GM23338 (cell line): ENCODE measurements around the gene SMYD3. TPM values are rescaled to one million over a fixed set of nuclear protein-coding genes. Genes with fewer than 3 reads are reported as not detected.
A peak's percentile ranks its signal among the peaks of the same experiment; 100 is the strongest.

ENCODE experiments used
- ATAC-seq: fragments of 200-7000 bp; cut with Tn5 transposase; 3 replicates; pipeline ENCODE4 v1.9.1; 2020
- DNase-seq: peaks from one replicate; pipeline ENCODE4 v3.0.0-alpha.2; 2015; ENCODE audit warnings: low spot score
- H2AFZ ChIP-seq: fragments of 200-600 bp; sonication (generic); 2 replicates; pipeline ENCODE4 v1.8.0; 2016; ENCODE audit warnings: antibody characterized with exemption, mild to moderate bottlenecking, moderate library complexity
- H3F3A ChIP-seq: fragments of 200-600 bp; sonication (generic); replicated peaks from 2 replicates; pipeline ENCODE4 v1.8.0; 2017; ENCODE audit warnings: antibody characterized with exemption, mixed run types, low read depth
- H3K27ac ChIP-seq: fragments of 200-600 bp; sonication (generic); 2 replicates; pipeline ENCODE4 v1.6.1; 2016; ENCODE audit warnings: low read depth
- H3K27me3 ChIP-seq: fragments of 200-600 bp; sonication (generic); 2 replicates; pipeline ENCODE4 v1.8.0; 2016; ENCODE audit warnings: mild to moderate bottlenecking, mixed run types, moderate library complexity; ENCODE audit not compliant: insufficient read depth
- H3K36me3 ChIP-seq: fragments of 200-600 bp; sonication (generic); 2 replicates; pipeline ENCODE4 v1.8.0; 2016; ENCODE audit warnings: mild to moderate bottlenecking; ENCODE audit not compliant: insufficient read depth
- H3K4me1 ChIP-seq: fragments of 200-600 bp; sonication (generic); 2 replicates; pipeline ENCODE4 v1.8.0; 2016; ENCODE audit warnings: mild to moderate bottlenecking, moderate library complexity; ENCODE audit not compliant: insufficient read depth
- H3K4me2 ChIP-seq: fragments of 200-600 bp; sonication (generic); 2 replicates; pipeline ENCODE4 v1.7.1; 2017; ENCODE audit warnings: mixed run types
- H3K4me3 ChIP-seq: fragments of 200-600 bp; sonication (generic); 2 replicates; pipeline ENCODE4 v1.6.1; 2016; ENCODE audit warnings: mixed run types
- H3K79me2 ChIP-seq: fragments of 200-600 bp; sonication (generic); replicated peaks from 2 replicates; pipeline ENCODE4 v1.8.0; 2017; ENCODE audit warnings: mild to moderate bottlenecking; ENCODE audit not compliant: insufficient read depth
- H3K9me2 ChIP-seq: fragments of 200-600 bp; sonication (generic); 2 replicates; pipeline ENCODE4 v1.8.0; 2017; ENCODE audit not compliant: insufficient read depth
- H4K20me1 ChIP-seq: fragments of 200-600 bp; sonication (generic); replicated peaks from 2 replicates; pipeline ENCODE4 v1.8.0; 2017; ENCODE audit warnings: mild to moderate bottlenecking; ENCODE audit not compliant: insufficient read depth
- H3K27ac Mint-ChIP-seq: 2 replicates; pipeline ENCODE4 v1.8.0; 2020; ENCODE audit warnings: inconsistent platforms, mild to moderate bottlenecking, moderate library complexity, mixed read lengths
- H3K27me3 Mint-ChIP-seq: 3 replicates; pipeline ENCODE4 v1.8.0; 2022; ENCODE audit warnings: low read depth, mild to moderate bottlenecking, moderate library complexity, mixed read lengths, inconsistent platforms; ENCODE audit not compliant: insufficient read depth, poor library complexity
- H3K36me3 Mint-ChIP-seq: 3 replicates; pipeline ENCODE4 v1.8.0; 2021; ENCODE audit warnings: low read depth, mild to moderate bottlenecking, inconsistent platforms, moderate library complexity, mixed read lengths
- H3K4me1 Mint-ChIP-seq: 3 replicates; pipeline ENCODE4 v1.8.0; 2020; ENCODE audit warnings: mild to moderate bottlenecking, inconsistent platforms, mixed read lengths
- H3K4me3 Mint-ChIP-seq: 3 replicates; pipeline ENCODE4 v1.8.0; 2021; ENCODE audit warnings: moderate library complexity, mild to moderate bottlenecking, inconsistent platforms, mixed read lengths
- H3K9me3 Mint-ChIP-seq: 3 replicates; pipeline ENCODE4 v1.8.0; 2020; ENCODE audit warnings: moderate library complexity, mild to moderate bottlenecking, inconsistent platforms, mixed read lengths
- CREB1 ChIP-seq: fragments of 250-450 bp; sonication (Bioruptor Pico); IDR thresholded peaks from 2 replicates; pipeline ENCODE4 v1.5.0; 2020; ENCODE audit warnings: low read depth, mild to moderate bottlenecking, moderate library complexity
- EZH2 ChIP-seq: fragments of 200-600 bp; sonication (generic); IDR thresholded peaks from one replicate; pipeline ENCODE4 v1.8.0; 2017; ENCODE audit warnings: antibody characterized with exemption, mild to moderate bottlenecking, low read depth; ENCODE audit not compliant: unreplicated experiment
- EZH2phosphoT487 ChIP-seq: fragments of 200-600 bp; sonication (generic); IDR thresholded peaks from one replicate; pipeline ENCODE4 v1.8.1; 2018; ENCODE audit warnings: antibody characterized with exemption; ENCODE audit not compliant: unreplicated experiment
- JUNB ChIP-seq: IDR thresholded peaks from one replicate; pipeline ENCODE4 v1.6.1; 2016; ENCODE audit warnings: antibody characterized with exemption; ENCODE audit not compliant: unreplicated experiment
- NANOG ChIP-seq: IDR thresholded peaks from 2 replicates; pipeline ENCODE4 v1.6.1; 2016; ENCODE audit warnings: antibody characterized with exemption, borderline replicate concordance
- POLR2AphosphoS5 ChIP-seq: IDR thresholded peaks from 2 replicates; pipeline ENCODE4 v1.6.1; 2016; ENCODE audit warnings: antibody characterized with exemption, low read depth
- STAT1 ChIP-seq: IDR thresholded peaks from one replicate; pipeline ENCODE4 v1.6.1; 2016; ENCODE audit warnings: antibody characterized with exemption; ENCODE audit not compliant: unreplicated experiment
- ZNF114 ChIP-seq: fragments of 250-450 bp; sonication (Bioruptor Pico); IDR thresholded peaks from 2 replicates; pipeline ENCODE4 v1.5.0; 2020; ENCODE audit warnings: mild to moderate bottlenecking, moderate library complexity
- ZNF331 ChIP-seq: fragments of 250-450 bp; sonication (Bioruptor Pico); IDR thresholded peaks from 2 replicates; pipeline ENCODE4 v1.5.0; 2020; ENCODE audit warnings: low read depth, mild to moderate bottlenecking, moderate library complexity
- ZNF462 ChIP-seq: fragments of 250-450 bp; sonication (Bioruptor Pico); IDR thresholded peaks from 2 replicates; pipeline ENCODE4 v1.5.0; 2020; ENCODE audit warnings: mild to moderate bottlenecking, moderate library complexity
- polyA plus RNA-seq: library from polyadenylated mRNA; unstranded; fragments of >200 nt; fragmentation: Nextera tagmentation; extraction: Ambion mirVana; gene quantifications from 2 replicates; pipeline ENCODE4 v1.2.1, GENCODE V29; 2016
- total RNA-seq: library from RNA; depleted of rRNA; stranded (reverse); fragments of >200 nt; shearing (Covaris generic); gene quantifications from 2 replicates; pipeline ENCODE4 v1.2.3, GENCODE V29; 2014
- TF ChIP-seq, protein P1 (sequence below): IDR thresholded peaks from one replicate; pipeline ENCODE4 v1.6.1; 2018; ENCODE audit warnings: antibody characterized with exemption; ENCODE audit not compliant: unreplicated experiment
- TF ChIP-seq, protein P2 (sequence below), 2 experiments: fragments of 200-600 bp in 1 of 2; sonication (generic) in 1 of 2; conservative IDR thresholded peaks; 2 replicates each; pipeline versions ENCODE4 v1.5.1 to v1.6.1; 2016 to 2017; ENCODE audit warnings: antibody characterized with exemption in 2 of 2, low read depth in 2 of 2, mild to moderate bottlenecking in 2 of 2, moderate library complexity in 1 of 2
- TF ChIP-seq, protein P3 (sequence below): IDR thresholded peaks from 2 replicates; pipeline ENCODE4 v1.6.1; 2016; ENCODE audit warnings: antibody characterized with exemption

SMYD3 gene
- total and polyA plus RNA-seq, 2 experiments from 2014 or later, result 31.8 to 34.4 TPM

- Mint-ChIP-seq H3K36me3 (no peaks in the 10 kb centered on the region), H3K27ac (peak overlapping the region; percentile 46; the same call in 1 of the 2 replicates), H3K4me3 (no peak overlapping the region), H3K4me1 (peaks cover 19% of the 10 kb centered on the region), H3K9me3 (no peaks in the 10 kb centered on the region), H3K27me3 (no peaks in the 10 kb centered on the region)
- no peak overlapping the region for H3K4me3 ChIP-seq
- no peaks in the 10 kb centered on the region for H3K79me2 ChIP-seq
- no peaks in the 10 kb centered on the region for H3K27me3 ChIP-seq
- H4K20me1 ChIP-seq, result no peaks in the 10 kb centered on the region; the same call in 1 of the 2 replicates
- no peak for DNase-seq
- no peak overlapping the region for H3K27ac ChIP-seq
- peak; percentile 26; the same call in 1 of the 3 replicates for ATAC-seq
- H3F3A ChIP-seq, result no peaks in the 10 kb centered on the region
- H3K4me2 ChIP-seq, result 0 out of 2 replicates have a peak overlapping the region, but pooled peaks have one; percentile 55
- TF ChIP-seq CREB1 (CRISPR knock-in tag), result no peak
- TF ChIP-seq STAT1, result no peak
- no peak for TF ChIP-seq EZH2
- TF ChIP-seq POLR2AphosphoS5, result no peak
- TF ChIP-seq, protein P1, sequence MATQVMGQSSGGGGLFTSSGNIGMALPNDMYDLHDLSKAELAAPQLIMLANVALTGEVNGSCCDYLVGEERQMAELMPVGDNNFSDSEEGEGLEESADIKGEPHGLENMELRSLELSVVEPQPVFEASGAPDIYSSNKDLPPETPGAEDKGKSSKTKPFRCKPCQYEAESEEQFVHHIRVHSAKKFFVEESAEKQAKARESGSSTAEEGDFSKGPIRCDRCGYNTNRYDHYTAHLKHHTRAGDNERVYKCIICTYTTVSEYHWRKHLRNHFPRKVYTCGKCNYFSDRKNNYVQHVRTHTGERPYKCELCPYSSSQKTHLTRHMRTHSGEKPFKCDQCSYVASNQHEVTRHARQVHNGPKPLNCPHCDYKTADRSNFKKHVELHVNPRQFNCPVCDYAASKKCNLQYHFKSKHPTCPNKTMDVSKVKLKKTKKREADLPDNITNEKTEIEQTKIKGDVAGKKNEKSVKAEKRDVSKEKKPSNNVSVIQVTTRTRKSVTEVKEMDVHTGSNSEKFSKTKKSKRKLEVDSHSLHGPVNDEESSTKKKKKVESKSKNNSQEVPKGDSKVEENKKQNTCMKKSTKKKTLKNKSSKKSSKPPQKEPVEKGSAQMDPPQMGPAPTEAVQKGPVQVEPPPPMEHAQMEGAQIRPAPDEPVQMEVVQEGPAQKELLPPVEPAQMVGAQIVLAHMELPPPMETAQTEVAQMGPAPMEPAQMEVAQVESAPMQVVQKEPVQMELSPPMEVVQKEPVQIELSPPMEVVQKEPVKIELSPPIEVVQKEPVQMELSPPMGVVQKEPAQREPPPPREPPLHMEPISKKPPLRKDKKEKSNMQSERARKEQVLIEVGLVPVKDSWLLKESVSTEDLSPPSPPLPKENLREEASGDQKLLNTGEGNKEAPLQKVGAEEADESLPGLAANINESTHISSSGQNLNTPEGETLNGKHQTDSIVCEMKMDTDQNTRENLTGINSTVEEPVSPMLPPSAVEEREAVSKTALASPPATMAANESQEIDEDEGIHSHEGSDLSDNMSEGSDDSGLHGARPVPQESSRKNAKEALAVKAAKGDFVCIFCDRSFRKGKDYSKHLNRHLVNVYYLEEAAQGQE, result no peak
- no peak for TF ChIP-seq EZH2phosphoT487
- TF ChIP-seq, protein P2, sequence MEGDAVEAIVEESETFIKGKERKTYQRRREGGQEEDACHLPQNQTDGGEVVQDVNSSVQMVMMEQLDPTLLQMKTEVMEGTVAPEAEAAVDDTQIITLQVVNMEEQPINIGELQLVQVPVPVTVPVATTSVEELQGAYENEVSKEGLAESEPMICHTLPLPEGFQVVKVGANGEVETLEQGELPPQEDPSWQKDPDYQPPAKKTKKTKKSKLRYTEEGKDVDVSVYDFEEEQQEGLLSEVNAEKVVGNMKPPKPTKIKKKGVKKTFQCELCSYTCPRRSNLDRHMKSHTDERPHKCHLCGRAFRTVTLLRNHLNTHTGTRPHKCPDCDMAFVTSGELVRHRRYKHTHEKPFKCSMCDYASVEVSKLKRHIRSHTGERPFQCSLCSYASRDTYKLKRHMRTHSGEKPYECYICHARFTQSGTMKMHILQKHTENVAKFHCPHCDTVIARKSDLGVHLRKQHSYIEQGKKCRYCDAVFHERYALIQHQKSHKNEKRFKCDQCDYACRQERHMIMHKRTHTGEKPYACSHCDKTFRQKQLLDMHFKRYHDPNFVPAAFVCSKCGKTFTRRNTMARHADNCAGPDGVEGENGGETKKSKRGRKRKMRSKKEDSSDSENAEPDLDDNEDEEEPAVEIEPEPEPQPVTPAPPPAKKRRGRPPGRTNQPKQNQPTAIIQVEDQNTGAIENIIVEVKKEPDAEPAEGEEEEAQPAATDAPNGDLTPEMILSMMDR (conservative IDR thresholded peaks at IDR 0.05; ENCODE audit: low read depth in 2 of 2), result no peak
- no peak for TF ChIP-seq ZNF462 (CRISPR knock-in tag)
- no peak for TF ChIP-seq ZNF114 (CRISPR knock-in tag)
- no peak for TF ChIP-seq NANOG
- TF ChIP-seq, protein P3, sequence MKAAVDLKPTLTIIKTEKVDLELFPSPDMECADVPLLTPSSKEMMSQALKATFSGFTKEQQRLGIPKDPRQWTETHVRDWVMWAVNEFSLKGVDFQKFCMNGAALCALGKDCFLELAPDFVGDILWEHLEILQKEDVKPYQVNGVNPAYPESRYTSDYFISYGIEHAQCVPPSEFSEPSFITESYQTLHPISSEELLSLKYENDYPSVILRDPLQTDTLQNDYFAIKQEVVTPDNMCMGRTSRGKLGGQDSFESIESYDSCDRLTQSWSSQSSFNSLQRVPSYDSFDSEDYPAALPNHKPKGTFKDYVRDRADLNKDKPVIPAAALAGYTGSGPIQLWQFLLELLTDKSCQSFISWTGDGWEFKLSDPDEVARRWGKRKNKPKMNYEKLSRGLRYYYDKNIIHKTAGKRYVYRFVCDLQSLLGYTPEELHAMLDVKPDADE, result no peak
- TF ChIP-seq JUNB, result no peak
- TF ChIP-seq ZNF331 (CRISPR knock-in tag), result no peak
- peaks cover 11% of the 10 kb centered on the region for H3K4me1 ChIP-seq
- H3K9me2 ChIP-seq, result peaks cover 4% of the 10 kb centered on the region; the same call in 1 of the 2 replicates
- no peak overlapping the region for H2AFZ ChIP-seq
- H3K36me3 ChIP-seq, result no peaks in the 10 kb centered on the region
These were observed 510.3 kb downstream of the SMYD3 start for GRCh38 chr1:245996811-245997210.
